OCI-LY1 (cell line): ENCODE results near the gene HOXA5.
A peak's percentile ranks its signal among the peaks of the same experiment; 100 is the strongest.

ENCODE experiments used
- H2AFZ ChIP-seq: fragments of 200-600 bp; sonication (generic), shearing (Covaris generic); 2 replicates; pipeline ENCODE4 v1.6.0; 2014; ENCODE audit warnings: antibody characterized with exemption, mild to moderate bottlenecking, low read length
- H3F3A ChIP-seq: fragments of 200-600 bp; sonication (generic), shearing (Covaris generic); 2 replicates; pipeline ENCODE4 v1.6.0; 2014; ENCODE audit warnings: mild to moderate bottlenecking, antibody characterized with exemption, low read length, moderate library complexity; ENCODE audit not compliant: insufficient read depth
- H3K27ac ChIP-seq: fragments of 200-600 bp; sonication (generic); 2 replicates; pipeline ENCODE4 v1.5.1; 2014; ENCODE audit warnings: low read length, mixed run types, mild to moderate bottlenecking, low read depth; ENCODE audit not compliant: poor library complexity, severe bottlenecking
- H3K27me3 ChIP-seq: fragments of 200-600 bp; sonication (generic); 2 replicates; pipeline ENCODE4 v1.6.0; 2014; ENCODE audit warnings: antibody characterized with exemption, mild to moderate bottlenecking, low read length, moderate library complexity; ENCODE audit not compliant: insufficient read depth
- H3K36me3 ChIP-seq: fragments of 200-600 bp; sonication (generic); 2 replicates; pipeline ENCODE4 v1.6.1; 2014; ENCODE audit warnings: mild to moderate bottlenecking, antibody characterized with exemption, low read length, moderate library complexity, mixed read lengths; ENCODE audit not compliant: insufficient read depth
- H3K4me1 ChIP-seq: fragments of 200-600 bp; sonication (generic); 2 replicates; pipeline ENCODE4 v1.5.1; 2014; ENCODE audit warnings: mild to moderate bottlenecking, low read length, moderate library complexity; ENCODE audit not compliant: insufficient read depth, severe bottlenecking
- H3K4me2 ChIP-seq: fragments of 200-600 bp; sonication (generic), shearing (Covaris generic); 2 replicates; pipeline ENCODE4 v1.6.1; 2014; ENCODE audit warnings: low read length
- H3K4me3 ChIP-seq: fragments of 200-600 bp; sonication (generic); 2 replicates; pipeline ENCODE4 v1.5.1; 2014; ENCODE audit warnings: low read length, low read depth, mild to moderate bottlenecking, mixed read lengths; ENCODE audit not compliant: poor library complexity, severe bottlenecking
- H3K79me2 ChIP-seq: fragments of 200-600 bp; shearing (Covaris generic); 2 replicates; pipeline ENCODE4 v1.6.1; 2016; ENCODE audit warnings: mixed run types, low read length, mixed read lengths; ENCODE audit not compliant: insufficient read depth
- H3K9ac ChIP-seq: fragments of 200-600 bp; sonication (generic), shearing (Covaris generic); 2 replicates; pipeline ENCODE4 v1.6.1; 2014; ENCODE audit warnings: mild to moderate bottlenecking, low read length, mixed read lengths
- H3K9me2 ChIP-seq: fragments of 200-600 bp; sonication (generic), shearing (Covaris generic); 2 replicates; pipeline ENCODE4 v1.6.1; 2014; ENCODE audit warnings: low read depth, mild to moderate bottlenecking, low read length, mixed read lengths
- H3K9me3 ChIP-seq: fragments of 200-600 bp; shearing (Covaris generic); 2 replicates; pipeline ENCODE4 v1.6.1; 2014; ENCODE audit warnings: low read length, mixed read lengths
- H4K20me1 ChIP-seq: fragments of 200-600 bp; sonication (generic), shearing (Covaris generic); 2 replicates; pipeline ENCODE4 v1.6.0; 2016; ENCODE audit warnings: mild to moderate bottlenecking, low read length; ENCODE audit not compliant: insufficient read depth
- EZH2 ChIP-seq: fragments of 200-600 bp; sonication (generic), shearing (Covaris generic); IDR thresholded peaks from 2 replicates; pipeline ENCODE4 v1.8.0; 2017; ENCODE audit warnings: borderline replicate concordance, mixed run types, mild to moderate bottlenecking, antibody characterized with exemption, low read length, moderate library complexity, mixed read lengths
- TF ChIP-seq, protein P1 (sequence below): fragments of 200-600 bp; sonication (generic), shearing (Covaris generic); IDR thresholded peaks from 2 replicates; pipeline ENCODE4 v1.5.1; 2017; ENCODE audit warnings: mild to moderate bottlenecking, antibody characterized with exemption, low read length, moderate library complexity, mixed read lengths

HOXA5 gene

DNA sequence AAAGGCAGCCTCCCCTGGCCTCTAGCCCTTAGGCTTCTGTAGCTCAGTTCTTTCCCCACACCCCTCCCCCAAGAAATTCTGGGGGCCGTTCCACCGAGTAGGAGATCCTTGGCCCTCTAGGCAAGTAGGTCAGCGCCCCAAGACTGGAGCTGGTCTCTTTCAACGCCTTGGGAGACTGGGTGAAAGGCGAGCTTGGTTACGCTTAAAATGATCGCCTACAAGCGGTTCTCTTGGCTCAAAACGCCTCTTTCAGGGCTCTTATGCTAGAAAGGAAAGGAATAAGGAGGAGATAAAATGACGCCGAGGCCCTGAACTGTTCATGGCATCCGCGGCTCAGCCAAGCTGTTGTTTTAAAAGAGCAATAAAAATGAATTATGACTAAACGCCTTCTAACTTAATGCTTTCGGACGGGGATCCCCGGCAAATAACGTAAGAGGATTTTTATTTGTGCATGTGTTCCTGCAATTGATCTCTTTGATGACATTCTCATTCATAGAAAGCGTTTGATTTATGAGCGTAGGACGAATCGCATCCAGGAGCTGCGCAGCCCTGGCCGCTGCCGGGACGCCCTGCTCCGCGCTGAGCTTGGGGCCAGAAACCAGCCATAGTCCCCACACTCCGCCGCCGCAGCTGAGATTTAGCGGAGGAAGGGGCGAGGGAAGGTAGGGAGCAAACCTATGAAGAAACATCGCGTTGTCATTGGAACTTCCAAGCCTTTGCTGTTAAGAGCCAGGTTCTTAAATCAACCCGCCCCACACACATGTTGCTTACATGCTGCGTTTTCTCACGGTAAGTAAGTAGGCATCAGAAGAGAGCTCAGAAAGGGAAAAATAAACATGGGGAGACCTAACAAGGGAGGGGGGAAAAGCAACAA, 44.7 kb downstream of the HOXA5 start:
- TF ChIP-seq EZH2: no peak
- TF ChIP-seq, protein P1, sequence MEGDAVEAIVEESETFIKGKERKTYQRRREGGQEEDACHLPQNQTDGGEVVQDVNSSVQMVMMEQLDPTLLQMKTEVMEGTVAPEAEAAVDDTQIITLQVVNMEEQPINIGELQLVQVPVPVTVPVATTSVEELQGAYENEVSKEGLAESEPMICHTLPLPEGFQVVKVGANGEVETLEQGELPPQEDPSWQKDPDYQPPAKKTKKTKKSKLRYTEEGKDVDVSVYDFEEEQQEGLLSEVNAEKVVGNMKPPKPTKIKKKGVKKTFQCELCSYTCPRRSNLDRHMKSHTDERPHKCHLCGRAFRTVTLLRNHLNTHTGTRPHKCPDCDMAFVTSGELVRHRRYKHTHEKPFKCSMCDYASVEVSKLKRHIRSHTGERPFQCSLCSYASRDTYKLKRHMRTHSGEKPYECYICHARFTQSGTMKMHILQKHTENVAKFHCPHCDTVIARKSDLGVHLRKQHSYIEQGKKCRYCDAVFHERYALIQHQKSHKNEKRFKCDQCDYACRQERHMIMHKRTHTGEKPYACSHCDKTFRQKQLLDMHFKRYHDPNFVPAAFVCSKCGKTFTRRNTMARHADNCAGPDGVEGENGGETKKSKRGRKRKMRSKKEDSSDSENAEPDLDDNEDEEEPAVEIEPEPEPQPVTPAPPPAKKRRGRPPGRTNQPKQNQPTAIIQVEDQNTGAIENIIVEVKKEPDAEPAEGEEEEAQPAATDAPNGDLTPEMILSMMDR: no peak
- Histone ChIP-seq H3K9me3 (no peaks in the 10 kb centered on the region), H3K36me3 (peaks cover 4% of the 10 kb centered on the region; the same call in 1 of the 2 replicates), H3K4me1 (peaks cover 17% of the 10 kb centered on the region), H3K27me3 (peaks cover 6% of the 10 kb centered on the region; the same call in 1 of the 2 replicates), H3F3A (0 out of 2 replicates have a peak, but pooled peaks cover 6% of the 10 kb centered on the region), H3K4me2 (no peak overlapping the region), H4K20me1 (no peaks in the 10 kb centered on the region), H3K9me2 (no peaks in the 10 kb centered on the region), H3K27ac (no peak overlapping the region), H3K4me3 (no peak overlapping the region), H2AFZ (no peak overlapping the region), H3K79me2 (no peaks in the 10 kb centered on the region), H3K9ac (no peak overlapping the region)

DNA sequence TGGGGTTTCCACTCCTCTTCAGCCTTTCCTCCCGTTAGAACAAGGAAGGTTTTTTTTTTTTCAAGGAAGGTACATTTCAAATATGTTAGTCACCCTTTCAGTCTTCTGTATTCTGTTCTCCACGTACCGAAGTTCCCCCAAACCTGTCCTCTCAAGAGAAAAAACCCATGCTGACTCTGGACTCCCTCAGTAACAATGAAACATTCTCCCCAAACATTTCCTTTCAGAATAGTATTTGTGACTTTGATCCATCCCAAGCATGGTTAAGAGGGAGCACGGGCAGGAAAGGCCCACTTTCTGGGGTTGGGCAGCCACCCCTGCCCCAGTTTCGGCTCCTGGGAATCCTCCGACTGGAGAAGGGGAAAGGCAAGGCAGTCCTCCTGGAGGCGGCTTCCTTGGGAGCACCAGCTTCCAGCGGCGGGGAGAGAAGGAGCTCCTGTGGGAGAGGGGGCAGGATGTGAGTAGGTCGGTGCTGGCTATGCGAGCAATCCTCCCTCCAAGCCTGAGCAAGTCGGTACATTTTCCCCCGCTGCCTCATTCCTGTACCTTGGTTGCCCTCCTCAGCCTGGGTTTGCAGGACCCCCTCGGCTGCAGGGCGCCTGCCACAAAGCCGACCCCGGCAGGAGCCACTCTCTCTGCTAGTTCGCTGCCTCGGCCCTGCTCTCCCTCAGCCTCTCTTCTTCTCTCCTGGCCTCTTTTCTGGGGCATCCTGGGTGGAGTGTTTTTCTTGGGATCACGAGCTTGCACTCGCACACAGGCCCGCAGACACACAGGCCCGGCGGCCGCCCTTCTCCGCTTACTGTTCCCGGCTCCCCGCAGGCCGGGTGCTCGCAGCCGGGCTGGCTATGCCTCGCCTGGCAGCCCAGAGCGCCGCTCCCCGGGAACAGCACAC, 45.5 kb downstream of the HOXA5 start:
- H3K9ac ChIP-seq: no peak overlapping the region
- TF ChIP-seq, protein P1: no peak
- no peak for TF ChIP-seq EZH2
- H3K27me3 ChIP-seq: no peaks in the 10 kb centered on the region

DNA sequence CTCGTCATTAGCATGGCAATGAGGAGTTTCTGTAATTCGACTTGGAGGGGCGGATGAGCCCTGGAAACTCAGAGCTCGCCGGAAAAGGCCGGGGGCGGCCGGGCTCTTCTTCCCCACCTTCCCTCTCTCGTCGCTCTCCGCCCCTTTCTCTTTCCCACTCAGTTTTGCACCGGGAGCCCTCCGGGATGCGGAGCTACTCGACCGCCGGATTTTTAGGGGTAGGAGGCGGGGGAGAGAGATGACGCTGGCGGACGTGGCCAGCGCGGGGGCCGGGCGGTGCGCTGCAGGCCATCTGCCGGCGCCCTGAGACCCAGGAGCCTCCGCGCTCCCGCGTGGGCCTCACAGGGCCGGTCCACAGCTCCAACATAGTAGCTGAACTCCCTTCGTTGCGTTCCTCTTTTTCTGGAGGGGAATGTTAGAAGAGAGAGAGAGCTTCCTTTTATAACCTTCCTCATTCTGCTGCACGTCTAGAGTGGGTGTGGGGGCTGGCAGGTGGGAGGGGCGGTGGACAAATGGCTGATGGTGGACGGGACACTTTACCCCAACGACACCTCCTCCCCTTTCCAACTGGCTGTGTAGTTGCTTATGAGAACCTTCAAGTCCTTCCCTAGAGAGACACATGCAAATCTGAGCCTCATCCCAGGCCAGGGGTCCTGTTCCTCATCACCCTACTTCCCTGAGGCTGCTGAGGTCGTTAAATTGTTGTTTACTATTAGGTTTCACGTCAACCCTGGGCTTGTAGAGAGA, 46.5 kb downstream of the HOXA5 start:
- no peak overlapping the region for H3K27ac ChIP-seq
- H2AFZ ChIP-seq: no peak overlapping the region
- no peaks in the 10 kb centered on the region for H4K20me1 ChIP-seq
- 0 out of 2 replicates have a peak, but pooled peaks cover 6% of the 10 kb centered on the region for H3F3A ChIP-seq
- H3K79me2 ChIP-seq: no peaks in the 10 kb centered on the region
- TF ChIP-seq, protein P1: no peak
- no peak for TF ChIP-seq EZH2
- peak overlapping the region; percentile 86 for H3K4me3 ChIP-seq
- H3K4me2 ChIP-seq: peak overlapping the region; percentile 92
- H3K4me1 ChIP-seq: peaks cover 17% of the 10 kb centered on the region
- H3K36me3 ChIP-seq: peaks cover 4% of the 10 kb centered on the region; the same call in 1 of the 2 replicates
- H3K9me2 ChIP-seq: no peaks in the 10 kb centered on the region
- peak overlapping the region; percentile 77 for H3K9ac ChIP-seq
- no peaks in the 10 kb centered on the region for H3K9me3 ChIP-seq
- no peaks in the 10 kb centered on the region for H3K27me3 ChIP-seq

More for the DNA sequence above, 45.5 kb downstream of the HOXA5 start:
- Histone ChIP-seq H3K9me3 (no peaks in the 10 kb centered on the region), H3K4me1 (peaks cover 17% of the 10 kb centered on the region), H4K20me1 (no peaks in the 10 kb centered on the region), H3K79me2 (no peaks in the 10 kb centered on the region), H3K27ac (no peak overlapping the region), H3K36me3 (peaks cover 4% of the 10 kb centered on the region; the same call in 1 of the 2 replicates), H3K4me3 (peak overlapping the region; percentile 86), H3K9me2 (no peaks in the 10 kb centered on the region), H3K4me2 (peak overlapping the region; percentile 92), H2AFZ (no peak overlapping the region), H3F3A (0 out of 2 replicates have a peak, but pooled peaks cover 6% of the 10 kb centered on the region)
